GM12878 (cell line): Measurements from ENCODE around the gene ADD2. TPM values are rescaled to one million over a fixed set of nuclear protein-coding genes. Genes with fewer than 3 reads are reported as not detected.

Experiments
- ATAC-seq: fragments of 200-7000 bp; cut with Tn5 transposase; 3 replicates; pipeline ENCODE4 v1.9.1; 2020; ENCODE audit warnings: mild to moderate bottlenecking, moderate library complexity
- BruUV-seq: library from RNA; stranded (reverse); fragments of 400-500 nt; replicated peaks from 2 replicates; lab custom pipeline; 2021; lab: Mats Ljungman, UMichigan
- CTCF ChIA-PET: fragments of 300-600 bp; sonication (Branson Sonifier 250); formaldehyde crosslinking; extraction: SDS; loops from one replicate; lab custom pipeline; 2021; ENCODE audit warnings: inconsistent platforms; lab: Yijun Ruan, JAX
- POLR2A ChIA-PET: fragments of 350-600 bp; formaldehyde crosslinking; extraction: SDS; loops from one replicate; lab custom pipeline; 2021; ENCODE audit warnings: inconsistent platforms; lab: Charles Lee
- RAD21 ChIA-PET: fragments of 300-600 bp; sonication (Branson Sonifier 250); formaldehyde crosslinking; loops from one replicate; lab custom pipeline; 2023; ENCODE audit warnings: antibody characterized with exemption; ENCODE audit not compliant: unreplicated experiment; lab: Charles Lee
- SMC1A ChIA-PET: fragments of 300-600 bp; sonication (Branson Sonifier 250); formaldehyde crosslinking; loops from one replicate; lab custom pipeline; 2023; ENCODE audit not compliant: unreplicated experiment, uncharacterized antibody; lab: Charles Lee
- DNase-seq: peaks from one replicate; pipeline ENCODE4 v3.0.0-alpha.2; 2011; ENCODE audit warnings: low read depth, low spot score
- FAIRE-seq: peaks from 3 replicates; lab custom pipeline; 2011; peaks lifted over from hg19 to GRCh38; lab: Jason Lieb, UNC
- H2AFZ ChIP-seq: 2 replicates; pipeline ENCODE4 v1.6.0; 2011; ENCODE audit warnings: low read depth, low read length, control low read depth; ENCODE audit not compliant: control insufficient read depth
- H3K27ac ChIP-seq: 2 replicates; pipeline ENCODE4 v1.5.1; 2011; ENCODE audit warnings: control low read depth; ENCODE audit not compliant: control insufficient read depth, insufficient read depth
- H3K27me3 ChIP-seq, 2 experiments: replicated peaks in 1 of 2; 2 replicates each; pipeline versions ENCODE4 v1.6.0 to v1.6.1; 2011; ENCODE audit warnings: low read length in 1 of 2; ENCODE audit not compliant: control insufficient read depth in 2 of 2, insufficient read depth in 2 of 2
- H3K36me3 ChIP-seq, 2 experiments: 2 replicates each; pipeline ENCODE4 v1.5.1; 2011; ENCODE audit warnings: low read length in 1 of 2; ENCODE audit not compliant: control insufficient read depth in 2 of 2, insufficient read depth in 2 of 2
- H3K4me1 ChIP-seq: 2 replicates; pipeline ENCODE4 v1.6.1; 2011; ENCODE audit warnings: mild to moderate bottlenecking, low read length, moderate library complexity, mixed read lengths; ENCODE audit not compliant: control insufficient read depth, insufficient read depth
- H3K4me2 ChIP-seq: 2 replicates; pipeline ENCODE4 v1.6.0; 2011; ENCODE audit warnings: control low read depth; ENCODE audit not compliant: control insufficient read depth, insufficient read depth
- H3K4me3 ChIP-seq: fragments of 200-600 bp; sonication (generic); 2 replicates; pipeline ENCODE4 v1.5.1; 2016
- H3K79me2 ChIP-seq: 2 replicates; pipeline ENCODE4 v1.6.0; 2011; ENCODE audit warnings: low read length; ENCODE audit not compliant: control insufficient read depth, insufficient read depth
- H3K9ac ChIP-seq: 2 replicates; pipeline ENCODE4 v1.8.0; 2011; ENCODE audit warnings: low read length, control low read depth, mixed read lengths; ENCODE audit not compliant: control insufficient read depth, insufficient read depth
- H3K9me3 ChIP-seq: replicated peaks from 3 replicates; pipeline ENCODE4 v1.5.1; 2011; ENCODE audit warnings: mild to moderate bottlenecking, low read length; ENCODE audit not compliant: control insufficient read depth, insufficient read depth
- H4K20me1 ChIP-seq: 2 replicates; pipeline ENCODE4 v1.6.0; 2011; ENCODE audit not compliant: control insufficient read depth, insufficient read depth
- IKZF1 ChIP-seq: fragments of 450-650 bp; conservative IDR thresholded peaks from 2 replicates; pipeline ENCODE4 v1.6.1; 2017; ENCODE audit warnings: antibody characterized with exemption, mild to moderate bottlenecking
- KLF5 ChIP-seq: fragments of 450-650 bp; IDR thresholded peaks from 2 replicates; pipeline ENCODE4 v1.6.1; 2014; ENCODE audit warnings: mild to moderate bottlenecking; ENCODE audit not compliant: partially characterized antibody
- MYC ChIP-seq: IDR thresholded peaks from 2 replicates; pipeline ENCODE4 v1.6.1; 2011; ENCODE audit warnings: mild to moderate bottlenecking, low read length, moderate library complexity, inconsistent platforms; ENCODE audit not compliant: insufficient read depth, insufficient replicate concordance, insufficient read length, severe bottlenecking
- SMAD1 ChIP-seq: fragments of 450-650 bp; IDR thresholded peaks from 2 replicates; pipeline ENCODE4 v1.6.1; 2018; ENCODE audit warnings: mild to moderate bottlenecking, low read depth; ENCODE audit not compliant: partially characterized antibody
- TCF3 ChIP-seq: IDR thresholded peaks from 2 replicates; pipeline ENCODE4 v1.6.1; 2012; ENCODE audit warnings: low read depth, mild to moderate bottlenecking, low read length, borderline replicate concordance; ENCODE audit not compliant: insufficient read depth
- WGBS: methylation state at CpG from one replicate; pipeline ENCODE4 v1.1.6; 2016; ENCODE audit warnings: low lambda C conversion rate; ENCODE audit not compliant: insufficient replicate concordance, insufficient coverage; ENCODE audit errors: missing lambda C conversion rate; 5-methylcytosine and 5-hydroxymethylcytosine counted together
- in situ Hi-C: fragments of 300-500 bp; cut with MboI; formaldehyde crosslinking; loops from 9 replicates; pipeline ENCODE4 v1.14.3; 2018; ENCODE audit warnings: mixed read lengths
- intact Hi-C: fragments of 100-400 bp; cut with micrococcal nuclease; formaldehyde crosslinking; loops from one replicate; pipeline ENCODE4 v1.14.2; 2022; ENCODE audit not compliant: unreplicated experiment
- polyA plus RNA-seq, 11 experiments: library from polyadenylated mRNA; depleted of rRNA in 4 of 11; unstranded in 6 of 11; stranded (reverse) in 5 of 11; fragments of >200 nt; fragmentation: Nextera tagmentation in 4 of 11; fragmentation: Illumina TruSeq in 1 of 11; extraction: Ambion mirVana in 4 of 11; extraction: Trizol in 1 of 11; gene quantifications; 1 replicate in 1 of 11; 2 replicates in 10 of 11; pipeline versions ENCODE4 v1.2.1 to v1.2.3, GENCODE V29; 2011 to 2016; ENCODE audit warnings: inconsistent platforms in 2 of 11, missing spikeins in 2 of 11, low read depth in 1 of 11
- total RNA-seq, 4 experiments: library from RNA; depleted of rRNA in 3 of 4; stranded (reverse); fragments of >200 nt in 3 of 4; fragmentation: Illumina TruSeq in 1 of 4; extraction: Trizol in 1 of 4; gene quantifications; 2 replicates each; pipeline versions ENCODE4 v1.2.1 to v1.2.3, GENCODE V29; 2013 to 2021
- TF ChIP-seq, protein P1 (sequence below): fragments of 450-650 bp; IDR thresholded peaks from 2 replicates; pipeline ENCODE4 v1.6.1; 2016; ENCODE audit warnings: mild to moderate bottlenecking
- TF ChIP-seq, protein P2 (sequence below): fragments of 450-650 bp; formaldehyde crosslinking; IDR thresholded peaks from 2 replicates; pipeline ENCODE4 v1.5.0; 2022; ENCODE audit warnings: mild to moderate bottlenecking, missing genetic modification characterization

ADD2 gene
- total and polyA plus RNA-seq, 10 of the 15 experiments (the other 5 are each of a cell fraction or from before 2014, with no cell fraction given) = 0.05 to 0.13 (median 0.08) TPM; not detected in 7

DNA sequence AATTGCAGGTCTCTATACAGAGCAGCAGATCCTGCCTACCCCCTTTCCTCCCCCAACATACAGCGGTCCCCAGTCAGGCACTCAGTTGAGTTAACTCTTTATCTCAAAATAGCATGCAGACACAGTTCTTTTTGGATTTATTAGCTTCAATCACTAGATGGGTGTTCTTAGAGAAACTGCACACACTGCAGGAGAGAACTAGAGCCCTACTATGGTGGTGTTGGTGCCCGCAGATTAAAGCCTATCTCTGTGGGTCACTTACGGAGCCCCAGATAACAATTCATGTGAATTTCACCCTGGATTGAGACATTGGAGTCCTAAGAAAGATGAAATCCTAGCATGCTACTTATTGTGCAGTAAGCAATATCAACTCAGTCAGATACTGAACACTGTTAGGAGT is 11.9 kb downstream of the ADD2 start (continued):
- TF ChIP-seq, protein P1, sequence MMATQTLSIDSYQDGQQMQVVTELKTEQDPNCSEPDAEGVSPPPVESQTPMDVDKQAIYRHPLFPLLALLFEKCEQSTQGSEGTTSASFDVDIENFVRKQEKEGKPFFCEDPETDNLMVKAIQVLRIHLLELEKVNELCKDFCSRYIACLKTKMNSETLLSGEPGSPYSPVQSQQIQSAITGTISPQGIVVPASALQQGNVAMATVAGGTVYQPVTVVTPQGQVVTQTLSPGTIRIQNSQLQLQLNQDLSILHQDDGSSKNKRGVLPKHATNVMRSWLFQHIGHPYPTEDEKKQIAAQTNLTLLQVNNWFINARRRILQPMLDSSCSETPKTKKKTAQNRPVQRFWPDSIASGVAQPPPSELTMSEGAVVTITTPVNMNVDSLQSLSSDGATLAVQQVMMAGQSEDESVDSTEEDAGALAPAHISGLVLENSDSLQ = no peak
- TF ChIP-seq MYC (no peak), TCF3 (no peak)
- TF ChIP-seq, protein P2, sequence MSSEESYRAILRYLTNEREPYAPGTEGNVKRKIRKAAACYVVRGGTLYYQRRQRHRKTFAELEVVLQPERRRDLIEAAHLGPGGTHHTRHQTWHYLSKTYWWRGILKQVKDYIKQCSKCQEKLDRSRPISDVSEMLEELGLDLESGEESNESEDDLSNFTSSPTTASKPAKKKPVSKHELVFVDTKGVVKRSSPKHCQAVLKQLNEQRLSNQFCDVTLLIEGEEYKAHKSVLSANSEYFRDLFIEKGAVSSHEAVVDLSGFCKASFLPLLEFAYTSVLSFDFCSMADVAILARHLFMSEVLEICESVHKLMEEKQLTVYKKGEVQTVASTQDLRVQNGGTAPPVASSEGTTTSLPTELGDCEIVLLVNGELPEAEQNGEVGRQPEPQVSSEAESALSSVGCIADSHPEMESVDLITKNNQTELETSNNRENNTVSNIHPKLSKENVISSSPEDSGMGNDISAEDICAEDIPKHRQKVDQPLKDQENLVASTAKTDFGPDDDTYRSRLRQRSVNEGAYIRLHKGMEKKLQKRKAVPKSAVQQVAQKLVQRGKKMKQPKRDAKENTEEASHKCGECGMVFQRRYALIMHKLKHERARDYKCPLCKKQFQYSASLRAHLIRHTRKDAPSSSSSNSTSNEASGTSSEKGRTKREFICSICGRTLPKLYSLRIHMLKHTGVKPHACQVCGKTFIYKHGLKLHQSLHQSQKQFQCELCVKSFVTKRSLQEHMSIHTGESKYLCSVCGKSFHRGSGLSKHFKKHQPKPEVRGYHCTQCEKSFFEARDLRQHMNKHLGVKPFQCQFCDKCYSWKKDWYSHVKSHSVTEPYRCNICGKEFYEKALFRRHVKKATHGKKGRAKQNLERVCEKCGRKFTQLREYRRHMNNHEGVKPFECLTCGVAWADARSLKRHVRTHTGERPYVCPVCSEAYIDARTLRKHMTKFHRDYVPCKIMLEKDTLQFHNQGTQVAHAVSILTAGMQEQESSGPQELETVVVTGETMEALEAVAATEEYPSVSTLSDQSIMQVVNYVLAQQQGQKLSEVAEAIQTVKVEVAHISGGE = no peak
- TF ChIP-seq, all 136 proteins: peak for 0

DNA sequence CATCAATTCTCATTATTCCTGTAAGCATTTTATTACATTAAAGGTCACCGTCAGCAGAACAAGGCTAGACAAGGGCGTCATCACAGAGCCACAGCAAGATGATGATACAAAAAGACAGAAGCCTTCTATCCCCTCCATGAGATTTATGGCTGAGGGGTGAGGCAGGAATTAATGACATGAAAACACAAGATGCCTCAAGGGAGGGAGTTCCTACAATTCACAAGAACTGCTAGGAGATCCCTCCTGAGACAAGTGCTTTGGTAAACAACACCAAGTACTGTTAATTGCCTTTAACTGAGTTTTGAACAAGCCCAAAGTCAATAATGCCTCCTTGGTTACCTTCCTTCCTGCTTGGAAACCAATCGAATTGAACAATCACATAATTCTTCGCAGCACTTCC is 14.1 kb downstream of the ADD2 start:
- SMC1A ChIA-PET = interaction anchor here (1.0 kb wide), 1 partner anchor 10 kb away, joined by 3 read pairs; no protein-coding TSS in a partner anchor

More for the DNA sequence above, 14.1 kb downstream of the ADD2 start:
- H3K4me3 ChIP-seq = no peak overlapping the region
- BruUV-seq = no TSS peak
- H3K4me1 ChIP-seq = no peaks in the 10 kb centered on the region
- WGBS = 41% methylated on average over 4 of the region's 4 CpGs
- DNase-seq (no peak), FAIRE-seq (no peak), ATAC-seq (no peak)
- H3K79me2 ChIP-seq = no peaks in the 10 kb centered on the region
- ChIA-PET CTCF (no interaction called here), POLR2A (no interaction called here), RAD21 (no interaction called here)
- no peak overlapping the region for H3K9ac ChIP-seq
- no peak for TF ChIP-seq KLF5
- TF ChIP-seq SMAD1 = no peak
- TF ChIP-seq IKZF1 = no peak
- H3K9me3 ChIP-seq = no peaks in the 10 kb centered on the region
- intact Hi-C loops (no loop called here), in situ Hi-C loops (no loop called here)
- H3K27ac ChIP-seq = no peak overlapping the region
- H2AFZ ChIP-seq = no peak overlapping the region
- no peaks in the 10 kb centered on the region for H4K20me1 ChIP-seq
- H3K4me2 ChIP-seq = no peak overlapping the region
- no peaks in the 10 kb centered on the region; a peak in 1 of 4 replicates for H3K27me3 ChIP-seq
- H3K36me3 ChIP-seq = no peaks in the 10 kb centered on the region
